HepG2 (cell line): ENCODE results near the gene C20orf141. TPM values are rescaled to one million over a fixed set of nuclear protein-coding genes. Genes with fewer than 3 reads are reported as not detected.

Experiments
- CSRNP1 ChIP-seq: sonication (generic); formaldehyde crosslinking; IDR thresholded peaks from 2 replicates; pipeline ENCODE4 v1.8.1; 2023; ENCODE audit warnings: mild to moderate bottlenecking, missing genetic modification reagents
- ETS1 ChIP-seq: sonication (generic); formaldehyde crosslinking; IDR thresholded peaks from 2 replicates; pipeline ENCODE4 v1.4.0; 2020; ENCODE audit warnings: missing genetic modification reagents
- EZH2 ChIP-seq: conservative IDR thresholded peaks from 2 replicates; pipeline ENCODE4 v1.6.1; 2012; ENCODE audit warnings: mild to moderate bottlenecking, low read depth, low read length, moderate library complexity
- GATA4 ChIP-seq: sonication (generic); IDR thresholded peaks from 2 replicates; pipeline ENCODE4 v1.6.1; 2016; ENCODE audit warnings: antibody characterized with exemption, low read depth, borderline replicate concordance
- IRF1 ChIP-seq: sonication (generic); formaldehyde crosslinking; IDR thresholded peaks from 2 replicates; pipeline ENCODE4 v1.4.0; 2020; ENCODE audit warnings: low read depth, mild to moderate bottlenecking, missing genetic modification reagents
- SALL1 ChIP-seq: sonication (generic); formaldehyde crosslinking; IDR thresholded peaks from 2 replicates; pipeline ENCODE4 v1.8.0; 2022; ENCODE audit warnings: mild to moderate bottlenecking, missing genetic modification reagents
- TP53 ChIP-seq: sonication (generic); formaldehyde crosslinking; conservative IDR thresholded peaks from 2 replicates; pipeline ENCODE4 v1.4.0; 2020; ENCODE audit warnings: missing genetic modification reagents
- ZBTB44 ChIP-seq: sonication (generic); formaldehyde crosslinking; IDR thresholded peaks from 2 replicates; pipeline ENCODE4 v1.4.0; 2020; ENCODE audit warnings: missing genetic modification reagents
- ZFY ChIP-seq: sonication (generic); formaldehyde crosslinking; IDR thresholded peaks from 2 replicates; pipeline ENCODE4 v1.4.0; 2020; ENCODE audit warnings: missing genetic modification reagents
- ZNF329 ChIP-seq: sonication (generic); formaldehyde crosslinking; IDR thresholded peaks from 2 replicates; pipeline ENCODE4 v1.9.0; 2021; ENCODE audit warnings: low read depth, mild to moderate bottlenecking, missing genetic modification reagents
- ZNF362 ChIP-seq: sonication (generic); formaldehyde crosslinking; IDR thresholded peaks from 2 replicates; pipeline ENCODE4 v1.4.0; 2020; ENCODE audit warnings: missing genetic modification reagents, mild to moderate bottlenecking, borderline replicate concordance
- ZNF496 ChIP-seq: sonication (generic); formaldehyde crosslinking; IDR thresholded peaks from 2 replicates; pipeline ENCODE4 v1.8.1; 2023; ENCODE audit warnings: mild to moderate bottlenecking, moderate library complexity, missing genetic modification reagents; ENCODE audit not compliant: insufficient replicate concordance
- ZNF646 ChIP-seq: sonication (generic); formaldehyde crosslinking; IDR thresholded peaks from 2 replicates; pipeline ENCODE4 v1.9.0; 2021; ENCODE audit warnings: mild to moderate bottlenecking, missing genetic modification reagents
- ZNF75D ChIP-seq: sonication (generic); formaldehyde crosslinking; IDR thresholded peaks from 2 replicates; pipeline ENCODE4 v1.8.1; 2023; ENCODE audit warnings: missing genetic modification reagents, mild to moderate bottlenecking, borderline replicate concordance
- polyA plus RNA-seq, 8 experiments: library from polyadenylated mRNA; depleted of rRNA in 3 of 8; stranded (reverse) in 7 of 8; unstranded in 1 of 8; fragments of >200 nt; fragmentation: Illumina TruSeq in 4 of 8; extraction: Trizol in 4 of 8; gene quantifications; 2 replicates each; pipeline versions ENCODE4 v1.2.1 to v1.2.3, GENCODE V29; 2011 to 2016; ENCODE audit warnings: low read depth in 4 of 8, missing spikeins in 1 of 8, mixed read lengths in 1 of 8; ENCODE audit not compliant: insufficient read depth in 1 of 8
- total RNA-seq, 5 experiments: library from RNA; depleted of rRNA; stranded (reverse); fragments of >200 nt; fragmentation: Illumina TruSeq; extraction: Trizol; gene quantifications; 2 replicates each; pipeline ENCODE4 v1.2.3, GENCODE V29; 2016; ENCODE audit warnings: low read depth in 1 of 5

Gene C20orf141
- total and polyA plus RNA-seq, 2 of the 13 experiments (the other 11 are each of a cell fraction or from before 2014, with no cell fraction given): not detected

- TF ChIP-seq CSRNP1 (CRISPR knock-in tag): no peak
- TF ChIP-seq ZNF75D (CRISPR knock-in tag): no peak
- no peak for TF ChIP-seq ZNF329 (CRISPR knock-in tag)
- TF ChIP-seq ZNF362: no peak
- TF ChIP-seq ZNF496 (CRISPR knock-in tag): no peak
- no peak for TF ChIP-seq ZFY (CRISPR knock-in tag)
- no peak for TF ChIP-seq ZBTB44 (CRISPR knock-in tag)
- TF ChIP-seq ZNF646 (CRISPR knock-in tag): peak; percentile 40; the same call in 1 of the 2 replicates
- TF ChIP-seq EZH2: peak; percentile 90; the same call in 1 of the 2 replicates
- TF ChIP-seq ETS1 (CRISPR knock-in tag): no peak
- no peak for TF ChIP-seq GATA4
- TF ChIP-seq TP53 (CRISPR knock-in tag): no peak
- TF ChIP-seq IRF1 (CRISPR knock-in tag): no peak
- TF ChIP-seq SALL1 (CRISPR knock-in tag): no peak
These were observed 14.9 kb upstream of the C20orf141 start (continued) for GRCh38 chr20:2799688-2800520.
